ENCODE data around the gene HPSE2. TPM values are rescaled to one million over a fixed set of nuclear protein-coding genes. Genes with fewer than 3 reads are reported as not detected.

HPSE2 gene
- total RNA-seq, 1 donor from 2014 or later = under 0.01 TPM

DNA sequence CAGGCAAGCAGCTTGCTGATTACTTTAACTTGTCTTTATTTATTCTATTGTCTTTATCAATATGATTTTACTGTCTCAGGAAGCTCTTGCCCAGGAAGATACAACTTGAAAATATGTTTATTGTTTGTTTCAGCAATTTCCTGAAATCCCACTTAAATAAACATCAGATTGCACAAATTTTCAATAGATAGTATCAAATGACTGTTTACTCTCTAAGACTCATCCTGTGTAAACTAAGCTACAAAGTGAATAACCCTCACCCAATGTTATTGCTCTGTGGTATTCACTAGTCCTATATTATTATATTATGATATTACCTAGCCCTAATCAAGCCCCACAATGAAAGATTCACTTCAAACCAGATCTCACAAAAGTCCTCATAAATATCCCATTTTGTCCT lies 658.5 kb downstream of the HPSE2 start:
- Histone ChIP-seq H3K27ac (ENCODE audit: low read depth, low read length) (no peak overlapping the region), H3K9ac (ENCODE audit: low read depth in 1 of 3, low read length in 3 of 3) (no peak overlapping the region), H3K36me3 (ENCODE audit: control insufficient read depth in 3 of 3, insufficient read depth in 3 of 3, low read length in 3 of 3) (no peaks in the 10 kb centered on the region), H3K4me3 (ENCODE audit: low read length in 3 of 3) (no peak overlapping the region), H3K9me3 (ENCODE audit: control insufficient read depth in 3 of 3, low read length in 3 of 3) (no peaks in the 10 kb centered on the region), H3K4me1 (ENCODE audit: control insufficient read depth in 3 of 3, insufficient read depth in 3 of 3, low read length in 3 of 3) (peaks cover 0 to under 1% (median 0%) of the 10 kb centered on the region in 3 donors), H3K27me3 (ENCODE audit: control insufficient read depth in 3 of 3, insufficient read depth in 3 of 3, low read length in 3 of 3) (no peaks in the 10 kb centered on the region)

DNA sequence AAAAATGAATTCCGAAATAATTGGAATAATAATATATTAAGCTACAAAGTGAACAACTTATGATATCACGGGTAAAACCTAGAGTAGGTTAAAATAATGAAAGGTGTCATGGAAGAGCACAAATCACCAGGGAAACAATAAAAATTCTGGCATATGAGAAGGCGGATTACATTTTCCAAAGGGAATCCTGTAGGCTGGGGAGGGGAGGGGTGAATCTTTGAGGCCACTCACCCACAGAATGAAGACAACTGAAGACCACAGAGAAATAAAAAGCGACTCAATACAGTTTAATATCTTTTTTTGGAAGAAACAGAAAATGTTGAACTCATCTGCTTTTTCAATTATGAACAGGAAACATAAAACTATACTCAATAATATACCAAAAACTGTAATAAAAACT lies 659.6 kb downstream of the HPSE2 start:
- no peaks in the 10 kb centered on the region for H3K4me1 ChIP-seq (ENCODE audit: control insufficient read depth in 3 of 3, insufficient read depth in 3 of 3, low read length in 3 of 3)
- no peak overlapping the region for H3K9ac ChIP-seq (ENCODE audit: low read depth in 1 of 3, low read length in 3 of 3)
- H3K4me3 ChIP-seq (ENCODE audit: low read length in 3 of 3) = no peak overlapping the region
- H3K36me3 ChIP-seq (ENCODE audit: control insufficient read depth in 3 of 3, insufficient read depth in 3 of 3, low read length in 3 of 3) = no peaks in the 10 kb centered on the region
- no peak overlapping the region for H3K27ac ChIP-seq (ENCODE audit: low read depth, low read length)
- no peaks in the 10 kb centered on the region for H3K27me3 ChIP-seq (ENCODE audit: control insufficient read depth in 3 of 3, insufficient read depth in 3 of 3, low read length in 3 of 3)
- H3K9me3 ChIP-seq (ENCODE audit: control insufficient read depth in 3 of 3, low read length in 3 of 3) = no peaks in the 10 kb centered on the region

DNA sequence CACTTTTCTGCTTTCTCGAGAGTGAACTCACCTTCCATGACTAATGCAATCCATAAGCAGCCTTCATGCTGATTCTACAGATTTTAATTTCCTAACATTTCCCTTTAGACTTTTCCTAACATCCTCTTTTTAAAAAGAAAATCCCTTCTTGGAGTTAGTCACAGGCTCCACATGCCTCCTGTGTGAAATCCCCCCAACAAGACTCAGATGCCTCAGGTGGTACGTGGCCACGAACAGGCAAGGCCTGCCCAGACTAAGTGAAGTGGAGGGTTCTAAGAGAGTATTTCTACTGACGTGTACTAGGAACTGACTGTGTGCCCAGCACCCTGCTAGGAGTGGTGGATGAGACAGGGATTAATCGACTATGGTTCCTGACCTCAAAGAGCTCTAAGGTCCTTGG lies 663.1 kb downstream of the HPSE2 start:
- Histone ChIP-seq H3K9ac (ENCODE audit: low read depth in 1 of 3, low read length in 3 of 3) (no peak overlapping the region), H3K27ac (ENCODE audit: low read depth, low read length) (no peak overlapping the region), H3K27me3 (ENCODE audit: control insufficient read depth in 3 of 3, insufficient read depth in 3 of 3, low read length in 3 of 3) (no peaks in the 10 kb centered on the region), H3K4me1 (ENCODE audit: control insufficient read depth in 3 of 3, insufficient read depth in 3 of 3, low read length in 3 of 3) (no peaks in the 10 kb centered on the region), H3K9me3 (ENCODE audit: control insufficient read depth in 3 of 3, low read length in 3 of 3) (no peaks in the 10 kb centered on the region), H3K36me3 (ENCODE audit: control insufficient read depth in 3 of 3, insufficient read depth in 3 of 3, low read length in 3 of 3) (no peaks in the 10 kb centered on the region), H3K4me3 (ENCODE audit: low read length in 3 of 3) (no peak overlapping the region)

DNA sequence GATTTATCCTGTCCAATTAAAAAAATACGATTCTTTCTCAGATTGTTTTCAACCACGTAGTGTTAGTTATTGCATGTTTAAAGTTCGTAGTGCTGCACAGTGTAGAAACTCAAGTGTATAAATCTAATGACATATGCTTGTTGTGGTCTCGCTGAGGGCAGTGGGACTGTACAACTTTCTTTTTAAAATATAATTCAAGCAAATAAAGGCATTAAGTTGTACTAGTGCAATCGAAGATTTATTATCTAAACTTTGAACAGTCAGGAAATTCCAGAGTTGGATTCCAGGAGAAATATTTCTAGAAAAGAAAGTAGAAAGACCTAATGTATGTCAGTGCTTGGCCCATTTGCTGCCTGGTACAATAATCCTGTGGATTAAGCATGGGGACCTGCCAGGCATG lies 664.8 kb downstream of the HPSE2 start:
- no peak overlapping the region for H3K4me3 ChIP-seq (ENCODE audit: low read length in 3 of 3)

DNA sequence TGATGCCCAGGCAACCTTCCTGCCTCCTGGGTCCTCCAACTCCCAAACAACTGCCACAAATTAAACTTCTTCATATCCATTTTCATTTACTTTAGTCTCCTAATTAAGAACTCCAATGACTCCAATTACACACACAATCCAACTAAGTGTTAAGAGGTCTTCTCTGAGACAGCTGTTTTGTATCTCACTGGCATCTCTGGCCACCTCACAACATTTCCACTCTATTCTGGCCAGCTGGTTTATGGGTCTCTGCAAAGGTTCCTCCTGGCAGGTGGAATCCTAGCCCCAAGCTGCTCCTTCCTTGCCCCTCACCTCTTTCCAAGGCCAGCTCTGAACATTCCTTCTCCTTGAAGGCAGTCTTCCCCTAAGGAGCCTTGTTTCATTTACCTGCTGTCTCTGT lies 665.8 kb downstream of the HPSE2 start:
- H3K4me1 ChIP-seq (ENCODE audit: control insufficient read depth in 3 of 3, insufficient read depth in 3 of 3, low read length in 3 of 3) = no peaks in the 10 kb centered on the region
- H3K27ac ChIP-seq (ENCODE audit: low read depth, low read length) = no peak overlapping the region
- H3K9me3 ChIP-seq (ENCODE audit: control insufficient read depth in 3 of 3, low read length in 3 of 3) = no peaks in the 10 kb centered on the region
- no peak overlapping the region for H3K4me3 ChIP-seq (ENCODE audit: low read length in 3 of 3)
- no peak overlapping the region for H3K9ac ChIP-seq (ENCODE audit: low read depth in 1 of 3, low read length in 3 of 3)
- H3K27me3 ChIP-seq (ENCODE audit: control insufficient read depth in 3 of 3, insufficient read depth in 3 of 3, low read length in 3 of 3) = no peaks in the 10 kb centered on the region
- H3K36me3 ChIP-seq (ENCODE audit: control insufficient read depth in 3 of 3, insufficient read depth in 3 of 3, low read length in 3 of 3) = no peaks in the 10 kb centered on the region

More for the DNA sequence above, 664.8 kb downstream of the HPSE2 start:
- Histone ChIP-seq H3K27ac (ENCODE audit: low read depth, low read length) (no peak overlapping the region), H3K36me3 (ENCODE audit: control insufficient read depth in 3 of 3, insufficient read depth in 3 of 3, low read length in 3 of 3) (no peaks in the 10 kb centered on the region), H3K27me3 (ENCODE audit: control insufficient read depth in 3 of 3, insufficient read depth in 3 of 3, low read length in 3 of 3) (no peaks in the 10 kb centered on the region), H3K9me3 (ENCODE audit: control insufficient read depth in 3 of 3, low read length in 3 of 3) (no peaks in the 10 kb centered on the region), H3K9ac (ENCODE audit: low read depth in 1 of 3, low read length in 3 of 3) (no peak overlapping the region), H3K4me1 (ENCODE audit: control insufficient read depth in 3 of 3, insufficient read depth in 3 of 3, low read length in 3 of 3) (no peaks in the 10 kb centered on the region)

DNA sequence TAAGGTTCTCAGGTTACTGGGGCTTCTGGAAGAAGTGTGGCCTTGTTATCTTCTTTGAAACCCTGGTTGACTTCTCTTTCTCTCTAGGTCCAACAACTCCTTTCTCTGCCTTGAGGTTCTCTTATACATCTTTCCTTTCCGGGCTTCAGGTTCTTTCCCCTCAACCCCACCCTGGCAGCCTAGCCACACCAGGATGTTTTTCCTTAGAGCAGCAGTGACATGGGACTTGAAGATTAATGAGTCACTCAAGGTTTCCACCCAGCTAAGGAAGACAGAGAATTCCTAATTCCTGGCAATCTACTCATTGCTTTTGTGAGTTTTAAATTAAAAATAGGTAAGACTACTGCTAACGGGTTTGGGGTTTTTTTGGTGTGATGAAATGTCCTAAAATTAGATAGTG lies 667.1 kb downstream of the HPSE2 start:
- Histone ChIP-seq H3K9ac (ENCODE audit: low read depth in 1 of 3, low read length in 3 of 3) (no peak overlapping the region), H3K36me3 (ENCODE audit: control insufficient read depth in 3 of 3, insufficient read depth in 3 of 3, low read length in 3 of 3) (no peaks in the 10 kb centered on the region), H3K27ac (ENCODE audit: low read depth, low read length) (no peak overlapping the region), H3K9me3 (ENCODE audit: control insufficient read depth in 3 of 3, low read length in 3 of 3) (no peaks in the 10 kb centered on the region), H3K4me1 (ENCODE audit: control insufficient read depth in 3 of 3, insufficient read depth in 3 of 3, low read length in 3 of 3) (no peaks in the 10 kb centered on the region), H3K27me3 (ENCODE audit: control insufficient read depth in 3 of 3, insufficient read depth in 3 of 3, low read length in 3 of 3) (no peaks in the 10 kb centered on the region), H3K4me3 (ENCODE audit: low read length in 3 of 3) (no peak overlapping the region)

DNA sequence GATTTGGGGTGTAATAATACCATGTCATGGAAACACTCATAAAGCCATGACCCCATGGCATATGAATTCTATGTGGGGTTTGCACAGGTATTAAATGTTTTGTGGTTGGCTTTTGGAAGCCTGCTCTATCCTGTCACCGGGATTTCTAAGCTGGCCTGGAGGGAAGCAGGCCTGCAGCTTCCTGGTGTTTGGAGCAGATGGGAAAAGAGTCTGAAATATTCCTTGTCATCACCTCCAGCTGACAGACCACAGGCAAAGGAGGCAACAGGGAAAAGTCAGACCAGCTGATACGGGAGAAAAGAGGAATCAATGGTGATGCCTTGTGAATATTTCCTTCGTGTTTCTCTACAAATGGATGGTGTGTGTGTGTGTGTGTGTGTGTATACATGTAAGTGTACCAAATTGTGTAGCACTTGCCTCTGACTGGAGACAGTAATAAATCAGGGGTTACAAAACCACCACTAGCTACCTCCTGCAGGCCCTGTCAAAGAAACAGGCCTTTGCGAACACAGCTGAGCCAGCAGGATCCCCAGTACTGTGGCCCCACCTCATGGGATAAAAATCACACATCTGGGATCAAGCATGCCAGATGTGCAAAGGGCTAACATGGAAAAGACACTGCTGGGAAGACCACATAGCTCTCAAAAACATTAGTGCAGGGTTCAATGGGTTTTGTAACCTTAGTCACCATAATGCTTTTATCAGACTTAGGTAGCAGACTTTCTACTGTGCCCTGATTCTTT lies 668.1 kb downstream of the HPSE2 start:
- Histone ChIP-seq H3K4me3 (ENCODE audit: low read length in 3 of 3) (no peak overlapping the region), H3K4me1 (ENCODE audit: control insufficient read depth in 3 of 3, insufficient read depth in 3 of 3, low read length in 3 of 3) (no peaks in the 10 kb centered on the region), H3K9me3 (ENCODE audit: control insufficient read depth in 3 of 3, low read length in 3 of 3) (no peaks in the 10 kb centered on the region), H3K36me3 (ENCODE audit: control insufficient read depth in 3 of 3, insufficient read depth in 3 of 3, low read length in 3 of 3) (no peaks in the 10 kb centered on the region), H3K27ac (ENCODE audit: low read depth, low read length) (no peak overlapping the region), H3K27me3 (ENCODE audit: control insufficient read depth in 3 of 3, insufficient read depth in 3 of 3, low read length in 3 of 3) (no peaks in the 10 kb centered on the region), H3K9ac (ENCODE audit: low read depth in 1 of 3, low read length in 3 of 3) (no peak overlapping the region)

DNA sequence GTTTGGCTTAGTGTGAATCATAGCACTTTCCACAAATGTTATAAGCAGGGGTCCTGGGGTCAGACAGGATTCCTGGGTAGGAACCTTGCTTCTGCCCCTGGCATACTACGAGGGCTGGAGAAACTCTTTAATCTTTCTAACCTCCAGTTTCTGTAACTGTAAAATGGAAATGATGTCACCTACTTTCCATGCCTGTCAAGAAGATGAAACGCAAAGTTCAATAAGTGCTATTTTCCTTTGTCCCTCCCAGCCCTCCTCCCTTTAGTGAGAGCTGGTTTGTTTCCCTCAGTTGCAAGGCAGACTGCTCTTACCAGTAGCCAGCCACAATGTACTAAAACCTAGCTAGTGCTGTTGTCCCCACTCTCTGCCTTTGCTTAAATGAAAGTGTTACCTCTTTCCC lies 671.8 kb downstream of the HPSE2 start:
- Histone ChIP-seq H3K36me3 (ENCODE audit: control insufficient read depth in 3 of 3, insufficient read depth in 3 of 3, low read length in 3 of 3) (no peaks in the 10 kb centered on the region), H3K4me1 (ENCODE audit: control insufficient read depth in 3 of 3, insufficient read depth in 3 of 3, low read length in 3 of 3) (no peaks in the 10 kb centered on the region), H3K27me3 (ENCODE audit: control insufficient read depth in 3 of 3, insufficient read depth in 3 of 3, low read length in 3 of 3) (no peaks in the 10 kb centered on the region), H3K4me3 (ENCODE audit: low read length in 3 of 3) (no peak overlapping the region), H3K9ac (ENCODE audit: low read depth in 1 of 3, low read length in 3 of 3) (no peak overlapping the region), H3K27ac (ENCODE audit: low read depth, low read length) (no peak overlapping the region), H3K9me3 (ENCODE audit: control insufficient read depth in 3 of 3, low read length in 3 of 3) (no peaks in the 10 kb centered on the region)

DNA sequence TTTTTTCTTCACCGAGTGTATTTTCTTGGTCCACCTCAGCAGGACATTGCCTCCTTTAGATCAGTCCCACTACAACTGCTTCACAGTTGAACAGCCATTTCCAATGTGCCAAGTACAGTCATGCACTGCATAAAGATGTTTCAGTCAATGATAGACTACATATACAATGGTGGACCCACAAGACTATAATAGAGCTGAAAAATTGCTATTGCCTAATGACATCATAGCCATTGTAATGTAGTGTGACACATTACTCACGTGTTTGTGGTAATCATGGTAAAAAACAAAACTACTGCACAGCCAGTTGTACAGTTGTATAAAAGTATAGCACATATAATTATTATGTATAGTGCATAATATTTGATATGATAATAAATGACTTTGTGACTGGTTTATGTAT lies 675.1 kb downstream of the HPSE2 start:
- Histone ChIP-seq H3K9ac (ENCODE audit: low read depth in 1 of 3, low read length in 3 of 3) (no peak overlapping the region), H3K36me3 (ENCODE audit: control insufficient read depth in 3 of 3, insufficient read depth in 3 of 3, low read length in 3 of 3) (no peaks in the 10 kb centered on the region), H3K27ac (ENCODE audit: low read depth, low read length) (no peak overlapping the region), H3K4me1 (ENCODE audit: control insufficient read depth in 3 of 3, insufficient read depth in 3 of 3, low read length in 3 of 3) (no peaks in the 10 kb centered on the region), H3K4me3 (ENCODE audit: low read length in 3 of 3) (no peak overlapping the region), H3K27me3 (ENCODE audit: control insufficient read depth in 3 of 3, insufficient read depth in 3 of 3, low read length in 3 of 3) (no peaks in the 10 kb centered on the region), H3K9me3 (ENCODE audit: control insufficient read depth in 3 of 3, low read length in 3 of 3) (no peaks in the 10 kb centered on the region)

DNA sequence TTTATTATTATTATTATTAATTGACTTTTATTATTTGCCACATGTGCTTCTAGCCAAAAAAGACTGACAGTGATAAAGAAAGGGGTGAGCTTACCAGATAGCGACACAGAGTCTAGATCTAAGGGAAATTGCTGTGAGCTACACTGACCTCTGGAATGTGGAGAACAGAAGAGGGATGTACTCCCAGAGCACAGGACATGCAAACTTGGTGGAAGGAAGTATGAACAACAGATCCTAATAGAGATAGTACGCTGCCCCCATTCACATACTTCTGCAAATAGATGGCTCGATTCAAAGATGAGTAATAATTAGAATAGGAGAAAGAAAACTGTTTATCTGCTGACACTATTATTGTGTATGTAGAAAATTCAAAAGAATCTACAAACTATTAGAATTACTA lies 679.6 kb downstream of the HPSE2 start:
- Histone ChIP-seq H3K4me1 (ENCODE audit: control insufficient read depth in 3 of 3, insufficient read depth in 3 of 3, low read length in 3 of 3) (no peaks in the 10 kb centered on the region), H3K27me3 (ENCODE audit: control insufficient read depth in 3 of 3, insufficient read depth in 3 of 3, low read length in 3 of 3) (no peaks in the 10 kb centered on the region), H3K36me3 (ENCODE audit: control insufficient read depth in 3 of 3, insufficient read depth in 3 of 3, low read length in 3 of 3) (no peaks in the 10 kb centered on the region), H3K9ac (ENCODE audit: low read depth in 1 of 3, low read length in 3 of 3) (no peak overlapping the region), H3K9me3 (ENCODE audit: control insufficient read depth in 3 of 3, low read length in 3 of 3) (no peaks in the 10 kb centered on the region), H3K4me3 (ENCODE audit: low read length in 3 of 3) (no peak overlapping the region), H3K27ac (ENCODE audit: low read depth, low read length) (no peak overlapping the region)
